Lower leg skin (tissue), 4 donors: ENCODE data around the gene PNMA8B. TPM values are rescaled to one million over a fixed set of nuclear protein-coding genes. Genes with fewer than 3 reads are reported as not detected.

Experiments used
- DNase-seq, 2 donors: peaks; one replicate each; pipeline ENCODE4 v3.0.0-alpha.2; 2019; ENCODE audit warnings: low spot score in 2 of 2
- H3K4me3 ChIP-seq: fragments of 200-600 bp; sonication (generic); 2 replicates; pipeline ENCODE4 v1.5.1; 2017; ENCODE audit warnings: mild to moderate bottlenecking, low read depth; ENCODE audit not compliant: poor library complexity, severe bottlenecking
- CTCF ChIP-seq, 3 donors: fragments of 450-650 bp; IDR thresholded peaks; one replicate each; pipeline ENCODE4 v1.5.1; 2016; ENCODE audit warnings: antibody characterized with exemption in 3 of 3, mild to moderate bottlenecking in 3 of 3, moderate library complexity in 2 of 3
- POLR2A ChIP-seq, 2 donors: fragments of 450-650 bp; IDR thresholded peaks; one replicate each; pipeline ENCODE4 v1.6.1; 2016 to 2017; ENCODE audit warnings: antibody characterized with exemption in 2 of 2, mild to moderate bottlenecking in 1 of 2, moderate library complexity in 1 of 2
- WGBS, 2 donors: methylation state at CpG; one replicate each; pipeline ENCODE4 v1.1.5; 2018; 5-methylcytosine and 5-hydroxymethylcytosine counted together
- intact Hi-C: fragments of 100-400 bp; cut with DNase I; formaldehyde crosslinking; loops from one replicate; pipeline ENCODE4 v1.15.0; 2023; ENCODE audit warnings: low total_unique reads
- total RNA-seq, 4 donors: library from RNA; depleted of rRNA; stranded (reverse); fragments of >200 nt; gene quantifications; one replicate each; pipeline ENCODE4 v1.1.0, GENCODE V29; 2016

The PNMA8B gene
- total RNA-seq, 4 donors from 2014 or later: 2.0 to 5.8 (median 2.8) TPM

DNA sequence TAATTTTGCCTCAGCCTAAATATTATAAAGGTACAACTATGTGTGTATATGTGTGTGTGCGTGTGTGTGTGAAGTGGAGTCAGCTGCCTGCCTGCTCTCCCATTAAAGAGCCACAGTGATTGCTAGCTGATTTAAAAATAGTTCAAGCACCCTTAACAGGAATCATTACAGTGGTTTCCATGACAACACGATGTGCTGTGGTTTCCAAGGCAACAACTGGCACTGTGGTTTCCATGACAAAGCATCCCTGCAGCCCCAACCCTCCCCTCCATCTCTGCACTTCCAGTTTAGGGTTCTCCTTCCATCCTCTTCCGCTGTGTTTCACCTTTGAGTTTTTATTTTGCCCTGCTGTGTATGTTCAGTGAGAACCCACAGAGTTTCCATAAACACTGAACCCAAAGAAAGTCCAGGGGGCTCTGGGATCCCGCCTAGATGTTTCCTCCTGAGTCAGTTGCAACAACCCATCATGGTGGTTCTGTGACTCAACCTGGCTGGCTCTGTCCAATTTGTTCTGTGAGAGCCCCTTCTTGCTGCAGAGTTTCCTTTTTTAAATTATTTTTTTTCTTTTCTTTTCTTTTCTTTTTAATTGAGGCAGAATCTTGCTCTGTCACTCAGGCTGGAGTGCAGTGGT is 17.2 kb downstream of the PNMA8B start:
- WGBS, 2 donors: 61% methylated on average over 3 to 4 of the region's 4 CpGs
- H3K4me3 ChIP-seq: no peak overlapping the region
- no peak for TF ChIP-seq POLR2A (IDR thresholded peaks at IDR 0.05)
- no peak for TF ChIP-seq CTCF (IDR thresholded peaks at IDR 0.05)
- no peak for DNase-seq
- intact Hi-C loops: no loop called here

GRCh38 chr19:46475986-46476385 is 19.7 kb downstream of the PNMA8B start:
- DNase-seq: no peak
- WGBS, 2 donors: 61 to 63% methylated on average over 2 of the region's 2 CpGs
- H3K4me3 ChIP-seq: no peak overlapping the region
- intact Hi-C loops: no loop called here
- no peak for TF ChIP-seq CTCF (IDR thresholded peaks at IDR 0.05)
- TF ChIP-seq POLR2A (IDR thresholded peaks at IDR 0.05): no peak

GRCh38 chr19:46474211-46474610 is 21.5 kb downstream of the PNMA8B start:
- no peak overlapping the region for H3K4me3 ChIP-seq
- 86 to 88% methylated on average over 8 of the region's 8 CpGs for WGBS, 2 donors
- intact Hi-C loops: no loop called here
- DNase-seq: no peak
- TF ChIP-seq POLR2A (IDR thresholded peaks at IDR 0.05): no peak
- TF ChIP-seq CTCF (IDR thresholded peaks at IDR 0.05): no peak

GRCh38 chr19:46472592-46472991 is 23.1 kb downstream of the PNMA8B start:
- no peak for DNase-seq
- no peak overlapping the region for H3K4me3 ChIP-seq
- 75 to 76% methylated on average over 4 of the region's 4 CpGs for WGBS, 2 donors
- intact Hi-C loops: no loop called here
- no peak for TF ChIP-seq CTCF (IDR thresholded peaks at IDR 0.05)
- no peak for TF ChIP-seq POLR2A (IDR thresholded peaks at IDR 0.05)

GRCh38 chr19:46471811-46472543 is 23.7 kb downstream of the PNMA8B start:
- WGBS, 2 donors: 68 to 70% methylated on average over 11 of the region's 11 CpGs
- no peak for TF ChIP-seq CTCF (IDR thresholded peaks at IDR 0.05)
- TF ChIP-seq POLR2A (IDR thresholded peaks at IDR 0.05): no peak
- H3K4me3 ChIP-seq: no peak overlapping the region

More at GRCh38 chr19:46471811-46472543, 23.7 kb downstream of the PNMA8B start:
- intact Hi-C loops: no loop called here
- DNase-seq: no peak
